H1 (cell line): ENCODE data around the gene FLT1. TPM values are rescaled to one million over a fixed set of nuclear protein-coding genes. Genes with fewer than 3 reads are reported as not detected.

Experiments
- CTCF ChIA-PET: fragments of 300-600 bp; sonication (Branson Sonifier 250); formaldehyde crosslinking; loops from one replicate; lab custom pipeline; 2021; ENCODE audit not compliant: partially characterized antibody; lab: Charles Lee
- POLR2A ChIA-PET: fragments of 300-600 bp; sonication (Branson Sonifier 250); formaldehyde crosslinking; loops from one replicate; lab custom pipeline; 2021; ENCODE audit warnings: inconsistent platforms; ENCODE audit not compliant: partially characterized antibody; lab: Charles Lee
- DNase-seq, 2 experiments: peaks; one replicate each; pipeline versions ENCODE4 v3.0.0 to v3.0.0-alpha.2; 2010 to 2022; ENCODE audit warnings: low spot score in 2 of 2, low read depth in 1 of 2, mixed read lengths in 1 of 2
- FAIRE-seq: peaks from 2 replicates; lab custom pipeline; 2011; peaks lifted over from hg19 to GRCh38; lab: Jason Lieb, UNC
- H2AFZ ChIP-seq: 2 replicates; pipeline ENCODE4 v1.8.1; 2012; ENCODE audit warnings: low read length, inconsistent platforms
- H2AK5ac ChIP-seq: 2 replicates; pipeline ENCODE4 v1.6.1; 2013; ENCODE audit warnings: low read depth, low read length
- H2BK120ac ChIP-seq: replicated peaks from 2 replicates; pipeline ENCODE3; 2013; ENCODE audit warnings: low read depth, low read length, inconsistent platforms
- H2BK12ac ChIP-seq: 2 replicates; pipeline ENCODE4 v1.6.1; 2013; ENCODE audit warnings: low read depth, low read length
- H2BK15ac ChIP-seq: 2 replicates; pipeline ENCODE4 v1.6.1; 2013; ENCODE audit warnings: low read length
- H2BK20ac ChIP-seq: 2 replicates; pipeline ENCODE4 v1.6.1; 2013; ENCODE audit warnings: low read length
- H2BK5ac ChIP-seq: 2 replicates; pipeline ENCODE4 v1.6.1; 2013; ENCODE audit warnings: low read depth, low read length
- H3K14ac ChIP-seq: 2 replicates; pipeline ENCODE4 v1.6.1; 2013; ENCODE audit warnings: inconsistent platforms; ENCODE audit not compliant: insufficient read length
- H3K18ac ChIP-seq: 2 replicates; pipeline ENCODE4 v1.6.1; 2013; ENCODE audit warnings: low read length; ENCODE audit errors: extremely low read depth
- H3K23ac ChIP-seq: 2 replicates; pipeline ENCODE4 v1.6.1; 2013; ENCODE audit warnings: inconsistent platforms; ENCODE audit not compliant: insufficient read length
- H3K23me2 ChIP-seq: 2 replicates; pipeline ENCODE4 v1.6.1; 2013; ENCODE audit warnings: low read depth, low read length
- H3K27ac ChIP-seq: 2 replicates; pipeline ENCODE4 v1.6.1; 2011; ENCODE audit warnings: low read depth, low read length, inconsistent platforms
- H3K27me3 ChIP-seq, 4 experiments: replicated peaks in 1 of 4; 1 replicate in 1 of 4; 2 replicates in 3 of 4; pipeline versions ENCODE4 v1.6.1 to v1.8.1; 2011 to 2013; ENCODE audit warnings: low read length in 3 of 4, mild to moderate bottlenecking in 3 of 4, inconsistent platforms in 2 of 4, mixed read lengths in 2 of 4, moderate library complexity in 1 of 4; ENCODE audit not compliant: control insufficient read depth in 3 of 4, insufficient read depth in 3 of 4; ENCODE audit errors: extremely low read depth in 1 of 4
- H3K36me3 ChIP-seq, 4 experiments: 2 replicates each; pipeline versions ENCODE4 v1.6.1 to v1.8.1; 2011 to 2013; ENCODE audit warnings: mild to moderate bottlenecking in 4 of 4, low read length in 3 of 4, moderate library complexity in 2 of 4, control low read depth in 1 of 4, inconsistent platforms in 1 of 4; ENCODE audit not compliant: insufficient read depth in 4 of 4, control insufficient read depth in 2 of 4
- H3K4ac ChIP-seq: replicated peaks from 2 replicates; pipeline ENCODE3; 2013; ENCODE audit warnings: low read length, low read depth, mixed read lengths, inconsistent platforms; ENCODE audit not compliant: insufficient read length
- H3K4me1 ChIP-seq, 4 experiments: replicated peaks in 1 of 4; 1 replicate in 1 of 4; 2 replicates in 3 of 4; pipeline versions ENCODE4 v1.6.1 to v1.8.1; 2011 to 2013; ENCODE audit warnings: low read length in 3 of 4, inconsistent platforms in 2 of 4, mixed read lengths in 1 of 4; ENCODE audit not compliant: insufficient read depth in 4 of 4, control insufficient read depth in 3 of 4
- H3K4me2 ChIP-seq, 2 experiments: 2 replicates each; pipeline versions ENCODE4 v1.6.1 to v1.8.1; 2011 to 2013; ENCODE audit warnings: low read depth in 2 of 2, low read length in 2 of 2, control low read depth in 1 of 2, inconsistent platforms in 1 of 2, mild to moderate bottlenecking in 1 of 2; ENCODE audit not compliant: insufficient read depth in 1 of 2
- H3K4me3 ChIP-seq, 4 experiments: fragments of 200-600, 300-600 bp in 1 of 4; sonication (generic), shearing (Covaris generic), sonication (Bioruptor Twin) in 1 of 4; 2 replicates each; pipeline versions ENCODE4 v1.5.1 to v1.8.1; 2011 to 2016; ENCODE audit warnings: low read length in 4 of 4, low read depth in 3 of 4, control low read depth in 2 of 4, inconsistent platforms in 2 of 4, mild to moderate bottlenecking in 2 of 4, mixed read lengths in 1 of 4, moderate library complexity in 1 of 4; ENCODE audit not compliant: insufficient read depth in 2 of 4; ENCODE audit errors: extremely low read depth in 1 of 4
- H3K56ac ChIP-seq: replicated peaks from 2 replicates; pipeline ENCODE3; 2013; ENCODE audit warnings: low read depth, mild to moderate bottlenecking, mixed read lengths, low read length, inconsistent platforms; ENCODE audit not compliant: insufficient read length
- H3K79me1 ChIP-seq: 2 replicates; pipeline ENCODE4 v1.6.1; 2013; ENCODE audit warnings: low read depth, low read length, control low read depth
- H3K79me2 ChIP-seq, 2 experiments: 2 replicates each; pipeline versions ENCODE4 v1.6.1 to v1.8.1; 2012 to 2013; ENCODE audit warnings: low read length in 2 of 2, mild to moderate bottlenecking in 2 of 2, inconsistent platforms in 1 of 2; ENCODE audit not compliant: insufficient read depth in 2 of 2, control insufficient read depth in 1 of 2
- H3K9ac ChIP-seq, 4 experiments: replicated peaks in 1 of 4; 1 replicate in 1 of 4; 2 replicates in 3 of 4; pipeline versions ENCODE4 v1.6.1 to v1.8.1; 2011 to 2013; ENCODE audit warnings: low read depth in 3 of 4, low read length in 3 of 4, control low read depth in 2 of 4, mild to moderate bottlenecking in 2 of 4, moderate library complexity in 2 of 4, inconsistent platforms in 1 of 4; ENCODE audit errors: extremely low read depth in 1 of 4
- H3K9me3 ChIP-seq, 2 experiments: 2 replicates each; pipeline versions ENCODE4 v1.6.1 to v1.8.1; 2012 to 2013; ENCODE audit warnings: mild to moderate bottlenecking in 2 of 2, moderate library complexity in 2 of 2, control low read depth in 1 of 2, inconsistent platforms in 1 of 2, low read depth in 1 of 2, low read length in 1 of 2, mixed read lengths in 1 of 2; ENCODE audit not compliant: insufficient read depth in 2 of 2
- H4K20me1 ChIP-seq, 2 experiments: replicated peaks in 1 of 2; 2 replicates each; pipeline versions ENCODE3 to v1.8.1; 2011 to 2013; ENCODE audit warnings: inconsistent platforms in 2 of 2, low read length in 2 of 2, mild to moderate bottlenecking in 1 of 2; ENCODE audit not compliant: insufficient read depth in 2 of 2, control insufficient read depth in 1 of 2
- H4K5ac ChIP-seq: 2 replicates; pipeline ENCODE4 v1.6.1; 2013; ENCODE audit warnings: low read length, low read depth, mixed read lengths, inconsistent platforms; ENCODE audit not compliant: insufficient read length
- H4K8ac ChIP-seq: 2 replicates; pipeline ENCODE4 v1.8.0; 2013; ENCODE audit warnings: mild to moderate bottlenecking, moderate library complexity, low read length, inconsistent platforms; ENCODE audit not compliant: insufficient read depth; ENCODE audit errors: extremely low read depth
- H4K91ac ChIP-seq: replicated peaks from 2 replicates; pipeline ENCODE3; 2013; ENCODE audit warnings: low read length, mixed read lengths, inconsistent platforms; ENCODE audit not compliant: insufficient read length
- ASH2L ChIP-seq: fragments of 200-600, 300-600 bp; sonication (generic); IDR thresholded peaks from one replicate; pipeline ENCODE4 v1.7.1; 2017; ENCODE audit warnings: low read length
- WGBS, 2 experiments: shearing (Covaris generic) in 1 of 2; methylation state at CpG; one replicate each; pipeline versions ENCODE4 v1.1.6 to v1.1.7; 2013 to 2015; ENCODE audit warnings: low lambda C conversion rate in 2 of 2, mixed read lengths in 2 of 2, inconsistent platforms in 1 of 2, low coverage in 1 of 2, missing lambda C conversion rate in 1 of 2; ENCODE audit not compliant: insufficient replicate concordance in 2 of 2, insufficient coverage in 1 of 2, insufficient read length in 1 of 2; ENCODE audit errors: extremely low coverage in 1 of 2, missing lambda C conversion rate in 1 of 2; 5-methylcytosine and 5-hydroxymethylcytosine counted together
- polyA plus RNA-seq, 7 experiments: library from polyadenylated mRNA; depleted of rRNA in 3 of 7; stranded (reverse) in 5 of 7; unstranded in 2 of 7; fragments of >200 nt in 5 of 7; fragments of 200-250 nt in 2 of 7; gene quantifications; 1 replicate in 5 of 7; 2 replicates in 1 of 7; 4 replicates in 1 of 7; pipeline versions ENCODE4 v1.2.1 to v1.2.3, GENCODE V29; 2011 to 2013; ENCODE audit warnings: missing spikeins in 2 of 7, mixed read lengths in 2 of 7
- total RNA-seq: library from RNA; stranded (reverse); fragmentation: NEBNext Ultra II Directional; extraction: Animal tissue kit (Norgen Biotek cat#: 25700); gene quantifications from 2 replicates; pipeline ENCODE4 v1.2.1, GENCODE V29; 2021

Gene FLT1
- total and polyA plus RNA-seq, 2 of the 8 experiments (the other 6 are each of a cell fraction or from before 2014, with no cell fraction given) = 19.7 to 90.2 TPM

DNA sequence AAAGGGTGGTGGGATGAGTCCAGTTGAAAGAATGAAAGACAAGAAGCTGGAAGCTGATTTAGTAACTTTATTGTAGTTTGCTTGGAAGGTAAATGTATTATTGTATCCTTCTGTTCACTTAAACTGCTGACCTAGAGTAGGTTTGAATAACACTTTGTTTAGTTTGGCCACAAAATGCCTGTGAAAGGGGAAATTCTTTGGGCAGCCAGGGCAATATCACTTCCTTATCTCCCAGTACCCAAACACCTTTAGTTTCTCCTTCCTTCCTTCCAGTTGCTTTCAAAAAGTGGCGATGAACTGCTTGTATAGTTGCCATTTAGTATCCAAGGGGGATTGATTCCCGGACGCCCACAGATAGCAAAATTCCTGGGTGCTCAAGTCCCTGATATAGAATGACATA is 236.5 kb downstream of the FLT1 start:
- Histone ChIP-seq H2BK5ac (no peak overlapping the region), H3K4me3 (no peak overlapping the region), H3K36me3 (peaks cover 0 to 43% (median 14%) of the 10 kb centered on the region in 4 experiments; a peak in 4 of 8 replicates), H3K4me1 (no peaks in the 10 kb centered on the region), H3K4me2 (no peak overlapping the region), H3K79me2 (peaks cover 0 to 3% of the 10 kb centered on the region in 2 experiments; a peak in 1 of 4 replicates), H3K4ac (no peak overlapping the region), H3K27ac (no peak overlapping the region), H3K79me1 (no peaks in the 10 kb centered on the region), H3K14ac (no peak overlapping the region), H4K8ac (no peak overlapping the region), H4K91ac (no peak overlapping the region), H4K20me1 (peaks cover 0 to 2% of the 10 kb centered on the region in 2 experiments), H2BK120ac (no peak overlapping the region), H3K18ac (no peak overlapping the region), H2BK20ac (no peak overlapping the region), H4K5ac (no peak overlapping the region), H3K9ac (no peak overlapping the region), H2BK15ac (no peak overlapping the region), H2BK12ac (no peak overlapping the region), H3K23ac (no peak overlapping the region), H2AFZ (no peak overlapping the region), H3K27me3 (no peaks in the 10 kb centered on the region), H3K23me2 (no peaks in the 10 kb centered on the region), H3K9me3 (no peaks in the 10 kb centered on the region), H2AK5ac (no peak overlapping the region), H3K56ac (no peak overlapping the region)
- ChIA-PET CTCF (interaction anchor here (0.6 kb wide), 1 partner anchor 305 kb away, joined by 5 read pairs; no protein-coding TSS in a partner anchor), POLR2A (interaction anchor here (0.6 to 0.7 kb wide), 2 partner anchors 8 to 29 kb away, joined by 3 to 5 read pairs; no protein-coding TSS in a partner anchor)
- DNase-seq = no peak
- no peak for FAIRE-seq
- WGBS, 2 experiments = 93% methylated on average over 3 of the region's 3 CpGs; no CpG with 5 or more reads in 1 of the 2 experiments
- no peak for TF ChIP-seq ASH2L
